ENCODE measurements around the gene TAF6. TPM values are rescaled to one million over a fixed set of nuclear protein-coding genes. Genes with fewer than 3 reads are reported as not detected.

The TAF6 gene
- total and polyA plus RNA-seq, 9 of the 15 experiments (the other 6 are each of a cell fraction or from before 2014, with no cell fraction given), result 0.78 to 78.7 (median 21.3) TPM

DNA sequence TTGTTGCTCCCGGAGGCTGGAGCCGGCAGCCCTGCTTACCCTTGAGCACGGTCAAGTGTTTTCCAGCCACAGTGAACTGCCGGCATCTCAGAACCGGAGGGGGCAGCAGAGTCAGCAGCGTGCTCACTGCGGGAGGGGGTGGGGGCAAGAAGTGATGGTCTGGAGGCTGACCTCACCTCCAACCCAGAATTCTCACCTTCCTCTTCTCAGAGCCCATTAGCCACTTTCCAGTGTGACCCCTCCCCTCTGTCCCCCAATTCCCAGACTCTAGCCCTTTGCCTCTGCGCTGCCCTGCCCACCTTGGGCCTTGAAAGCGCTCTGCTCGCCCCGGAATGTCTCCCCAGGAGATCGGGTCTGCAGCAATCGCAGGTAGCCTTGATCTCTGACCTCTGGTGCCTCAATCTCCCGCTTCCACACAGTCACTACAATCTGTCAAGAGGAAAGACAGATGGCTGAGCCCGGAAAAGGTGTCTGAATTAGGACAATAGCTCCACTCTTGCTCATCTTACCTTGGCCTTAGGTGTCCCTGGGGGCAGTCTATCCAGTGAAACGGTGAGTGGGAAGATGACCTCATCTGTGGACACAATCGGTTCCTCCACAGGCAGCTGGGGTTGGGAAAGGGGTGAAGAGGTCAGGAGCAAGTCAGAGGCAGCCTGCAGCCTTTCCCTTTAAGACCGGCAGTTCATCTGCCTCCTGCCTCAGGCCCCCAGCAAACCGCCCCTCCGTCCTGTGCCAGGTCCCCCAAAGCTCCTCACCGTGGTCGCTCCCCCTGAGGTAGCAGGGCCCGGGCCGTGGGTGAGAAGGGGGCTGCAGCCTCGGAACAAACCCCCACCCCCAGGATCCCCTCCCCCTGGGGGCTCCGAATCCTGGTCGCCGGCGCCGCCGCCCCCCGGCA, 38.4 kb upstream of the TAF6 start (continued):
- no peak for TF ChIP-seq BDP1 (IDR thresholded peaks at IDR 0.05; ENCODE audit: insufficient read depth, insufficient read length)
- no peak for TF ChIP-seq ZNF696 (CRISPR knock-in tag; conservative IDR thresholded peaks at IDR 0.05)
- TF ChIP-seq ILK (tag; IDR thresholded peaks at IDR 0.05; ENCODE audit: borderline replicate concordance, low read depth), result no peak
- TF ChIP-seq KAT2B (IDR thresholded peaks at IDR 0.05; ENCODE audit: low read depth, low read length), result no peak
- TF ChIP-seq ZNF668 (CRISPR knock-in tag; IDR thresholded peaks at IDR 0.05), result no peak
- no peak for TF ChIP-seq TCF7 (IDR thresholded peaks at IDR 0.05; ENCODE audit: borderline replicate concordance)
- no peak for TF ChIP-seq U2AF1 (optimal IDR thresholded peaks at IDR 0.05; ENCODE audit: low read depth, low read length)
- TF ChIP-seq XRCC4 (IDR thresholded peaks at IDR 0.05; ENCODE audit: extremely low read depth, insufficient read depth, insufficient read length), result no peak
- no peak for TF ChIP-seq RBM22 (IDR thresholded peaks at IDR 0.05; ENCODE audit: low read depth, low read length, poor library complexity, severe bottlenecking)
- TF ChIP-seq HMGN3 (IDR thresholded peaks at IDR 0.05; ENCODE audit: borderline replicate concordance, extremely low read depth, insufficient read length, low read depth, low read length), result peak; percentile 81
- TF ChIP-seq, protein P1, sequence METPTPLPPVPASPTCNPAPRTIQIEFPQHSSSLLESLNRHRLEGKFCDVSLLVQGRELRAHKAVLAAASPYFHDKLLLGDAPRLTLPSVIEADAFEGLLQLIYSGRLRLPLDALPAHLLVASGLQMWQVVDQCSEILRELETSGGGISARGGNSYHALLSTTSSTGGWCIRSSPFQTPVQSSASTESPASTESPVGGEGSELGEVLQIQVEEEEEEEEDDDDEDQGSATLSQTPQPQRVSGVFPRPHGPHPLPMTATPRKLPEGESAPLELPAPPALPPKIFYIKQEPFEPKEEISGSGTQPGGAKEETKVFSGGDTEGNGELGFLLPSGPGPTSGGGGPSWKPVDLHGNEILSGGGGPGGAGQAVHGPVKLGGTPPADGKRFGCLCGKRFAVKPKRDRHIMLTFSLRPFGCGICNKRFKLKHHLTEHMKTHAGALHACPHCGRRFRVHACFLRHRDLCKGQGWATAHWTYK (CRISPR knock-in tag; IDR thresholded peaks at IDR 0.05), result no peak
- TF ChIP-seq, protein P2, sequence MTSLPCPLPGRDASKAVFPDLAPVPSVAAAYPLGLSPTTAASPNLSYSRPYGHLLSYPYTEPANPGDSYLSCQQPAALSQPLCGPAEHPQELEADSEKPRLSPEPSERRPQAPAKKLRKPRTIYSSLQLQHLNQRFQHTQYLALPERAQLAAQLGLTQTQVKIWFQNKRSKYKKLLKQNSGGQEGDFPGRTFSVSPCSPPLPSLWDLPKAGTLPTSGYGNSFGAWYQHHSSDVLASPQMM (CRISPR knock-in tag; IDR thresholded peaks at IDR 0.05), result no peak
- no peak for TF ChIP-seq ZKSCAN8 (CRISPR knock-in tag; IDR thresholded peaks at IDR 0.05)
- TF ChIP-seq HSF4 (CRISPR knock-in tag; IDR thresholded peaks at IDR 0.05; ENCODE audit: borderline replicate concordance), result no peak
- no peak for TF ChIP-seq EZH2 (IDR thresholded peaks at IDR 0.05; ENCODE audit: borderline replicate concordance, low read depth, low read length)
- TF ChIP-seq, protein P3, sequence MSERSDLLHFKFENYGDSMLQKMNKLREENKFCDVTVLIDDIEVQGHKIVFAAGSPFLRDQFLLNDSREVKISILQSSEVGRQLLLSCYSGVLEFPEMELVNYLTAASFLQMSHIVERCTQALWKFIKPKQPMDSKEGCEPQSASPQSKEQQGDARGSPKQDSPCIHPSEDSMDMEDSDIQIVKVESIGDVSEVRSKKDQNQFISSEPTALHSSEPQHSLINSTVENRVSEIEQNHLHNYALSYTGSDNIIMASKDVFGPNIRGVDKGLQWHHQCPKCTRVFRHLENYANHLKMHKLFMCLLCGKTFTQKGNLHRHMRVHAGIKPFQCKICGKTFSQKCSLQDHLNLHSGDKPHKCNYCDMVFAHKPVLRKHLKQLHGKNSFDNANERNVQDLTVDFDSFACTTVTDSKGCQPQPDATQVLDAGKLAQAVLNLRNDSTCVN (CRISPR knock-in tag; IDR thresholded peaks at IDR 0.05), result no peak
- TF ChIP-seq DMBX1 (CRISPR knock-in tag; IDR thresholded peaks at IDR 0.05; ENCODE audit: borderline replicate concordance), result peak; percentile 9; the same call in 1 of the 2 replicates
- TF ChIP-seq, protein P4, sequence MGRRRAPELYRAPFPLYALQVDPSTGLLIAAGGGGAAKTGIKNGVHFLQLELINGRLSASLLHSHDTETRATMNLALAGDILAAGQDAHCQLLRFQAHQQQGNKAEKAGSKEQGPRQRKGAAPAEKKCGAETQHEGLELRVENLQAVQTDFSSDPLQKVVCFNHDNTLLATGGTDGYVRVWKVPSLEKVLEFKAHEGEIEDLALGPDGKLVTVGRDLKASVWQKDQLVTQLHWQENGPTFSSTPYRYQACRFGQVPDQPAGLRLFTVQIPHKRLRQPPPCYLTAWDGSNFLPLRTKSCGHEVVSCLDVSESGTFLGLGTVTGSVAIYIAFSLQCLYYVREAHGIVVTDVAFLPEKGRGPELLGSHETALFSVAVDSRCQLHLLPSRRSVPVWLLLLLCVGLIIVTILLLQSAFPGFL (CRISPR knock-in tag; IDR thresholded peaks at IDR 0.05), result no peak
- TF ChIP-seq, protein P5, sequence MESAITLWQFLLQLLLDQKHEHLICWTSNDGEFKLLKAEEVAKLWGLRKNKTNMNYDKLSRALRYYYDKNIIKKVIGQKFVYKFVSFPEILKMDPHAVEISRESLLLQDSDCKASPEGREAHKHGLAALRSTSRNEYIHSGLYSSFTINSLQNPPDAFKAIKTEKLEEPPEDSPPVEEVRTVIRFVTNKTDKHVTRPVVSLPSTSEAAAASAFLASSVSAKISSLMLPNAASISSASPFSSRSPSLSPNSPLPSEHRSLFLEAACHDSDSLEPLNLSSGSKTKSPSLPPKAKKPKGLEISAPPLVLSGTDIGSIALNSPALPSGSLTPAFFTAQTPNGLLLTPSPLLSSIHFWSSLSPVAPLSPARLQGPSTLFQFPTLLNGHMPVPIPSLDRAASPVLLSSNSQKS (CRISPR knock-in tag; IDR thresholded peaks at IDR 0.05), result no peak
- TF ChIP-seq ZNF707 (CRISPR knock-in tag; conservative IDR thresholded peaks at IDR 0.05), result no peak
- TF ChIP-seq ZNF239 (CRISPR knock-in tag; IDR thresholded peaks at IDR 0.05), result no peak

Data from K562 (cell line).